Mesothelial cell of epicardium (in vitro differentiated cells): Measurements from ENCODE around the gene TLR1. TPM values are rescaled to one million over a fixed set of nuclear protein-coding genes. Genes with fewer than 3 reads are reported as not detected.

Experiments used
- DNase-seq, 2 experiments: peaks; one replicate each; pipeline ENCODE4 v3.0.0; 2021; ENCODE audit warnings: low spot score in 2 of 2; ENCODE audit not compliant: unreplicated experiment in 2 of 2
- H3K27ac Mint-ChIP-seq: 2 replicates; pipeline ENCODE4 v1.8.0; 2021; ENCODE audit warnings: mixed read lengths
- H3K27me3 Mint-ChIP-seq: 2 replicates; pipeline ENCODE4 v1.8.0; 2021; ENCODE audit warnings: low read depth, mixed read lengths
- H3K36me3 Mint-ChIP-seq: 2 replicates; pipeline ENCODE4 v1.8.0; 2021; ENCODE audit warnings: mixed read lengths
- H3K4me1 Mint-ChIP-seq: 2 replicates; pipeline ENCODE4 v1.8.0; 2021; ENCODE audit warnings: mixed read lengths
- H3K4me3 Mint-ChIP-seq: 2 replicates; pipeline ENCODE4 v1.8.0; 2021; ENCODE audit warnings: mild to moderate bottlenecking, moderate library complexity, mixed read lengths
- H3K9me3 Mint-ChIP-seq: 2 replicates; pipeline ENCODE4 v1.8.0; 2021; ENCODE audit warnings: mixed read lengths
- CTCF ChIP-seq: fragments of 200-600 bp; sonication (generic); IDR thresholded peaks from one replicate; pipeline ENCODE4 v1.5.0; 2021; ENCODE audit warnings: antibody characterized with exemption; ENCODE audit not compliant: unreplicated experiment
- total RNA-seq: library from RNA; stranded (reverse); gene quantifications from 3 replicates; pipeline ENCODE4 v1.2.1, GENCODE V29; 2021

Gene TLR1
- 0.77 to 1.2 TPM (median 0.82 TPM) in 3 replicates for total RNA-seq

GRCh38 chr4:38804654-38805295 is at the start of gene TLR1:
Gene TLR1 (minus strand): TSS chr4:38804791. CDS start chr4:38798831, 5,960 bp downstream.
- Mint-ChIP-seq H3K4me3 (no peak within 1 kb of the TSS), H3K4me1 (peaks cover 8% of the 10 kb centered on the region), H3K9me3 (peaks cover 27% of the 10 kb centered on the region), H3K27ac (peak within 1 kb of the TSS; percentile 27), H3K27me3 (no peaks in the 10 kb centered on the region), H3K36me3 (peaks cover 6% of the 10 kb centered on the region)
- peak; percentile 77 for TF ChIP-seq CTCF
- no peak for DNase-seq

GRCh38 chr4:38846015-38846414 is 41.4 kb upstream of the TLR1 start:
- H3K36me3 Mint-ChIP-seq: no peaks in the 10 kb centered on the region
- H3K4me3 Mint-ChIP-seq: no peak overlapping the region
- H3K27ac Mint-ChIP-seq: no peak overlapping the region
- no peak for DNase-seq
- no peaks in the 10 kb centered on the region for H3K27me3 Mint-ChIP-seq
- no peaks in the 10 kb centered on the region for H3K4me1 Mint-ChIP-seq
- TF ChIP-seq CTCF: no peak
- peaks cover 33% of the 10 kb centered on the region for H3K9me3 Mint-ChIP-seq

- Mint-ChIP-seq H3K4me1 (no peaks in the 10 kb centered on the region), H3K27ac (no peak overlapping the region), H3K4me3 (no peak overlapping the region), H3K36me3 (no peaks in the 10 kb centered on the region), H3K9me3 (peaks cover 12% of the 10 kb centered on the region), H3K27me3 (peaks cover 4% of the 10 kb centered on the region)
- DNase-seq: no peak
- no peak for TF ChIP-seq CTCF
Observed at GRCh38 chr4:38842994-38843393, 38.4 kb upstream of the TLR1 start.

GRCh38 chr4:38837849-38838248 is 33.3 kb upstream of the TLR1 start:
- TF ChIP-seq CTCF: no peak
- no peak overlapping the region for H3K27ac Mint-ChIP-seq

GRCh38 chr4:38837334-38837733 is 32.7 kb upstream of the TLR1 start:
- H3K27ac Mint-ChIP-seq: no peak overlapping the region
- H3K36me3 Mint-ChIP-seq: peaks cover 6% of the 10 kb centered on the region
- peaks cover 10% of the 10 kb centered on the region for H3K27me3 Mint-ChIP-seq
- peaks cover 41% of the 10 kb centered on the region for H3K9me3 Mint-ChIP-seq
- DNase-seq: no peak
- no peak for TF ChIP-seq CTCF
- no peak overlapping the region for H3K4me3 Mint-ChIP-seq
- H3K4me1 Mint-ChIP-seq: no peaks in the 10 kb centered on the region

More at GRCh38 chr4:38837849-38838248, 33.3 kb upstream of the TLR1 start:
- DNase-seq: no peak
- no peaks in the 10 kb centered on the region for H3K4me1 Mint-ChIP-seq
- H3K36me3 Mint-ChIP-seq: peaks cover 6% of the 10 kb centered on the region
- H3K9me3 Mint-ChIP-seq: peaks cover 41% of the 10 kb centered on the region
- H3K27me3 Mint-ChIP-seq: peaks cover 10% of the 10 kb centered on the region
- H3K4me3 Mint-ChIP-seq: no peak overlapping the region
